Gastrocnemius medialis (tissue), 4 donors: ENCODE measurements around the gene ANO6. TPM values are rescaled to one million over a fixed set of nuclear protein-coding genes. Genes with fewer than 3 reads are reported as not detected.
A peak's percentile ranks its signal among the peaks of the same experiment; 100 is the strongest.

Experiments
- ATAC-seq, 2 donors: fragments of 150-250 bp; one replicate each; pipeline ENCODE4 v1.9.1; 2016
- DNase-seq, 2 donors: peaks; one replicate each; pipeline ENCODE4 v3.0.0-alpha.2; 2019
- H3K27ac ChIP-seq, 4 donors: fragments of 200-600 bp; sonication (generic); 1 replicate in 1 of 4; 2 replicates in 3 of 4; pipeline ENCODE4 v1.5.1; 2016 to 2018; ENCODE audit warnings: mild to moderate bottlenecking in 2 of 4, moderate library complexity in 1 of 4
- H3K27me3 ChIP-seq, 3 donors: fragments of 200-600 bp; sonication (generic) in 2 of 3; 1 replicate in 1 of 3; 2 replicates in 2 of 3; pipeline versions ENCODE4 v1.5.1 to v1.6.0; 2016 to 2019; ENCODE audit warnings: mild to moderate bottlenecking in 1 of 3, moderate library complexity in 1 of 3
- H3K36me3 ChIP-seq, 2 donors: fragments of 200-600 bp; sonication (generic) in 1 of 2; one replicate each; pipeline ENCODE4 v1.5.1; 2017 to 2018
- H3K4me1 ChIP-seq, 2 donors: fragments of 200-600 bp; sonication (generic) in 1 of 2; one replicate each; pipeline ENCODE4 v1.5.1; 2016 to 2017; ENCODE audit warnings: mild to moderate bottlenecking in 2 of 2
- H3K4me3 ChIP-seq, 4 donors: fragments of 200-600 bp; sonication (generic) in 3 of 4; 1 replicate in 1 of 4; 2 replicates in 3 of 4; pipeline ENCODE4 v1.5.1; 2016 to 2019; ENCODE audit warnings: mild to moderate bottlenecking in 2 of 4
- H3K9me3 ChIP-seq, 3 donors: fragments of 200-600 bp; sonication (generic) in 2 of 3; 1 replicate in 1 of 3; 2 replicates in 2 of 3; pipeline ENCODE4 v1.5.1; 2016 to 2019
- POLR2A ChIP-seq, 2 donors: fragments of 450-650 bp; IDR thresholded peaks; one replicate each; pipeline ENCODE4 v1.6.1; 2017; ENCODE audit warnings: antibody characterized with exemption in 2 of 2, mild to moderate bottlenecking in 2 of 2, moderate library complexity in 2 of 2
- in situ Hi-C, 4 donors: fragments of 200-750 bp; cut with MboI; loops; one replicate each; pipeline versions ENCODE4 v1.15.0 to v1.8.0; 2017; ENCODE audit warnings: low sequenced_read_pairs in 4 of 4
- intact Hi-C: fragments of 100-400 bp; cut with DNase I; formaldehyde crosslinking; loops from one replicate; pipeline ENCODE4 v1.15.1; 2023; ENCODE audit warnings: low total_unique reads
- total RNA-seq, 4 donors: library from RNA; depleted of rRNA; stranded (reverse); fragments of >200 nt; gene quantifications; one replicate each; pipeline versions ENCODE4 v1.1.0 to v1.2.3, GENCODE V29; 2016
- TF ChIP-seq, protein P1 (sequence below), 5 experiments: fragments of 450-650 bp in 3 of 5; fragments of 200-600 bp in 2 of 5; sonication (generic) in 2 of 5; IDR thresholded peaks in 4 of 5; conservative IDR thresholded peaks in 1 of 5; 1 replicate in 4 of 5; 2 replicates in 1 of 5; pipeline ENCODE4 v1.5.1; 2016 to 2019; ENCODE audit warnings: antibody characterized with exemption in 5 of 5, mild to moderate bottlenecking in 3 of 5, moderate library complexity in 3 of 5

Gene ANO6
- total RNA-seq, 4 donors from 2014 or later = 75.4 to 100 (median 91.8) TPM

- H3K27ac ChIP-seq = no peak overlapping the region
- in situ Hi-C loops (no loop called here), intact Hi-C loops (no loop called here)
- no peaks in the 10 kb centered on the region for H3K9me3 ChIP-seq
- TF ChIP-seq POLR2A (IDR thresholded peaks at IDR 0.05) = no peak
- TF ChIP-seq, protein P1, sequence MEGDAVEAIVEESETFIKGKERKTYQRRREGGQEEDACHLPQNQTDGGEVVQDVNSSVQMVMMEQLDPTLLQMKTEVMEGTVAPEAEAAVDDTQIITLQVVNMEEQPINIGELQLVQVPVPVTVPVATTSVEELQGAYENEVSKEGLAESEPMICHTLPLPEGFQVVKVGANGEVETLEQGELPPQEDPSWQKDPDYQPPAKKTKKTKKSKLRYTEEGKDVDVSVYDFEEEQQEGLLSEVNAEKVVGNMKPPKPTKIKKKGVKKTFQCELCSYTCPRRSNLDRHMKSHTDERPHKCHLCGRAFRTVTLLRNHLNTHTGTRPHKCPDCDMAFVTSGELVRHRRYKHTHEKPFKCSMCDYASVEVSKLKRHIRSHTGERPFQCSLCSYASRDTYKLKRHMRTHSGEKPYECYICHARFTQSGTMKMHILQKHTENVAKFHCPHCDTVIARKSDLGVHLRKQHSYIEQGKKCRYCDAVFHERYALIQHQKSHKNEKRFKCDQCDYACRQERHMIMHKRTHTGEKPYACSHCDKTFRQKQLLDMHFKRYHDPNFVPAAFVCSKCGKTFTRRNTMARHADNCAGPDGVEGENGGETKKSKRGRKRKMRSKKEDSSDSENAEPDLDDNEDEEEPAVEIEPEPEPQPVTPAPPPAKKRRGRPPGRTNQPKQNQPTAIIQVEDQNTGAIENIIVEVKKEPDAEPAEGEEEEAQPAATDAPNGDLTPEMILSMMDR (IDR thresholded peaks at IDR 0.05 in 4 of 5, conservative IDR thresholded peaks at IDR 0.05 in 1 of 5) = no peak
- ATAC-seq = no peak
- no peaks in the 10 kb centered on the region for H3K27me3 ChIP-seq
- H3K4me3 ChIP-seq = no peak overlapping the region
- peaks cover 12 to 13% of the 10 kb centered on the region in 2 donors for H3K4me1 ChIP-seq
- H3K36me3 ChIP-seq = peaks cover 3 to 49% of the 10 kb centered on the region in 2 donors
- no peak for DNase-seq
Observed at GRCh38 chr12:45348311-45348710, 132.4 kb downstream of the ANO6 start.

DNA sequence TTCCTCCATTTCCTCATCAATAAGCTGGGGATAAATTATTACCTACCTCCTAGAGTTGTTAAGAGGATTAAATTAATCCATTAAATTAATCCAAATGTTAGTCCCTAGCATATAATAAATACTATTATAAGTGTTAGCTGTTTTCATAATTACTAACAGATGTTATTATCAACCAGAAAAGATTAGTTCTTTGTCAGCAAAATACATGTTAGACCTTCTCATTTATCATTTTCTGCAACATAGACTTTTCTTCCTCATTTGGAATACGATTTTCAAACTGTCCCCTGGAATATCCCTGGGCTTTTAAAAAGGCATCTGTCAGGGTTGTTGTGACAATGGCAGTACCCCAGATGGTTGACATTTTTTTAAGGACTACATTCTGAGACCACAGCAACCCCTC, 133.1 kb downstream of the ANO6 start:
- H3K36me3 ChIP-seq = peaks cover 3 to 49% of the 10 kb centered on the region in 2 donors
- ATAC-seq (no peak), DNase-seq (no peak)
- in situ Hi-C loops (no loop called here), intact Hi-C loops (no loop called here)
- no peak for TF ChIP-seq POLR2A (IDR thresholded peaks at IDR 0.05)
- TF ChIP-seq, protein P1 (IDR thresholded peaks at IDR 0.05 in 4 of 5, conservative IDR thresholded peaks at IDR 0.05 in 1 of 5) = no peak
- no peak overlapping the region for H3K4me3 ChIP-seq
- H3K4me1 ChIP-seq = peaks cover 10 to 17% of the 10 kb centered on the region in 2 donors
- no peak overlapping the region for H3K27ac ChIP-seq
- H3K9me3 ChIP-seq = no peaks in the 10 kb centered on the region
- H3K27me3 ChIP-seq = no peaks in the 10 kb centered on the region

DNA sequence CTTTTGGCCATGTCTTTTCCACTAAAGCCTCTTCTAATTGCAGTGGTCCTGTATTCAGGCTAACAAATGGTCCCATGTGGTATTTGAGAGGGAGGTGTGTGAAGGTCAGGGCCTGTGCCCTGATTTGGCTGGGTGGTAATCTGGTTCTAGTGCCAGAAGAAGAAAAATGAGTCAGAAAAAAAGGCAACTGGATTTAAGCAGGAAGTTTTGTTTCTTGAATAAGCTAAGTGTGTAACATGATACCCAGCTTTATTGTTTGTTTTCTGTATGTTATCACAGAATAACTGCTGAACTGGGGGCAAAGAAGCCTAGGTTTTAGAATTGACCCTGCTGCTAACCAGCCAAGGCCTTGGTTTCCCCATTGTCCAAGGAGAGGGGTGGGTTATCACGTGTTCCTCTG, 134.0 kb downstream of the ANO6 start:
- H3K27me3 ChIP-seq = no peaks in the 10 kb centered on the region
- peaks cover 14 to 24% of the 10 kb centered on the region in 2 donors for H3K4me1 ChIP-seq
- no peaks in the 10 kb centered on the region for H3K9me3 ChIP-seq
- peaks cover 3 to 49% of the 10 kb centered on the region in 2 donors for H3K36me3 ChIP-seq
- intact Hi-C loops = no loop called here
- no peak for ATAC-seq
- H3K27ac ChIP-seq = peak overlapping the region in 3 of 4 donors; percentile 15 to 49 (median 42)
- DNase-seq = no peak
- TF ChIP-seq, protein P1 (IDR thresholded peaks at IDR 0.05 in 4 of 5, conservative IDR thresholded peaks at IDR 0.05 in 1 of 5) = no peak
- no peak for TF ChIP-seq POLR2A (IDR thresholded peaks at IDR 0.05)
- H3K4me3 ChIP-seq = no peak overlapping the region
- in situ Hi-C loops = no loop called here

DNA sequence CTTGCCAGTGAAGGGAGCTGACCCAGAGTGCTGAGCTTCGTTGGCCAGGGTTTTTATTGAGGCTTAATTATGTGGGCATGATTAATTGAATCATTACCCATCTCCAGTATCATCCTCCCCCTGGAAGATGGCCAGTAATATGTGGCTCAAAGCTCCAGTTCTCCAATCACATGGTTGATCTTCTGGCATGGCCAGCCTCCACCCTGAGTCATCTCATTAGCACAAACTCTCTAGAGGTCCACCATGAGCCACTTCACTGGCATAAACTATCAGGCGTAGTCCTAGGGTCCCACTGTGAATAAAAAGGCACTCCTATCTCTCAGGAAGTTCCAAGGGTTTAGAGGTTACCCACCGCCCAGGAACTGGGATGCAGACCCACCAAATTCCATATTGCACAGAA, 135.0 kb downstream of the ANO6 start:
- H3K9me3 ChIP-seq = no peaks in the 10 kb centered on the region
- H3K27me3 ChIP-seq = no peaks in the 10 kb centered on the region
- H3K4me3 ChIP-seq = no peak overlapping the region
- intact Hi-C loops (no loop called here), in situ Hi-C loops (no loop called here)
- DNase-seq (peak; percentile 30 to 38), ATAC-seq (peak; percentile 29 to 62)
- no peak for TF ChIP-seq POLR2A (IDR thresholded peaks at IDR 0.05)
- TF ChIP-seq, protein P1 (IDR thresholded peaks at IDR 0.05 in 4 of 5, conservative IDR thresholded peaks at IDR 0.05 in 1 of 5) = no peak
- H3K27ac ChIP-seq = peak overlapping the region; percentile 14 to 63 (median 42)
- H3K4me1 ChIP-seq = peaks cover 8 to 17% of the 10 kb centered on the region in 2 donors
- H3K36me3 ChIP-seq = peaks cover 3 to 56% of the 10 kb centered on the region in 2 donors
